GM06990 (cell line): Measurements from ENCODE around the gene CCDC187.

Experiments used
- DNase-seq: peaks from one replicate; pipeline ENCODE4 v3.0.0-alpha.2; 2011; ENCODE audit not compliant: insufficient read length; ENCODE audit errors: extremely low read depth
- H3K27me3 ChIP-seq: replicated peaks from 2 replicates; pipeline ENCODE4 v1.6.0; 2011; ENCODE audit warnings: low read length; ENCODE audit not compliant: control insufficient read depth, insufficient read depth
- H3K36me3 ChIP-seq: 2 replicates; pipeline ENCODE4 v1.5.1; 2011; ENCODE audit warnings: low read length; ENCODE audit not compliant: control insufficient read depth, insufficient read depth
- H3K4me3 ChIP-seq: replicated peaks from 2 replicates; pipeline ENCODE4 v1.5.1; 2011; ENCODE audit warnings: low read depth, mild to moderate bottlenecking, control low read depth, low read length
- TF ChIP-seq, protein P1 (sequence below): IDR thresholded peaks from 2 replicates; pipeline ENCODE4 v1.5.1; 2011; ENCODE audit warnings: low read length, control low read depth, mild to moderate bottlenecking, inconsistent platforms; ENCODE audit not compliant: insufficient read depth, poor library complexity, severe bottlenecking

Gene CCDC187

DNA sequence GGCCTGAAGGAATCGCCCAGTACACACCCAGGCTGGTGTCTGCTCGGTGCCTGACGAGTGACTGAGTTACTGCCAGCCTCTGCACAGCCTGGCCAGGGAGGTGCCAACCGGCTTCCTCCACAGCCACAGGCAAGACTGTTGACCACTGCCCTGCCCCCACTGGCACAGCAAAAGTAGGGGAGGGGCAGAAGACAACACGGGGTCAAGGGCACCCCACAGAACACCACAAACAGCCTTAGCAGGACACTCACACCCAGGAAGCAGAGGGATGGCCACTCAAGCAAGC lies 98.2 kb downstream of the CCDC187 start:
- TF ChIP-seq, protein P1, sequence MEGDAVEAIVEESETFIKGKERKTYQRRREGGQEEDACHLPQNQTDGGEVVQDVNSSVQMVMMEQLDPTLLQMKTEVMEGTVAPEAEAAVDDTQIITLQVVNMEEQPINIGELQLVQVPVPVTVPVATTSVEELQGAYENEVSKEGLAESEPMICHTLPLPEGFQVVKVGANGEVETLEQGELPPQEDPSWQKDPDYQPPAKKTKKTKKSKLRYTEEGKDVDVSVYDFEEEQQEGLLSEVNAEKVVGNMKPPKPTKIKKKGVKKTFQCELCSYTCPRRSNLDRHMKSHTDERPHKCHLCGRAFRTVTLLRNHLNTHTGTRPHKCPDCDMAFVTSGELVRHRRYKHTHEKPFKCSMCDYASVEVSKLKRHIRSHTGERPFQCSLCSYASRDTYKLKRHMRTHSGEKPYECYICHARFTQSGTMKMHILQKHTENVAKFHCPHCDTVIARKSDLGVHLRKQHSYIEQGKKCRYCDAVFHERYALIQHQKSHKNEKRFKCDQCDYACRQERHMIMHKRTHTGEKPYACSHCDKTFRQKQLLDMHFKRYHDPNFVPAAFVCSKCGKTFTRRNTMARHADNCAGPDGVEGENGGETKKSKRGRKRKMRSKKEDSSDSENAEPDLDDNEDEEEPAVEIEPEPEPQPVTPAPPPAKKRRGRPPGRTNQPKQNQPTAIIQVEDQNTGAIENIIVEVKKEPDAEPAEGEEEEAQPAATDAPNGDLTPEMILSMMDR, result no peak

DNA sequence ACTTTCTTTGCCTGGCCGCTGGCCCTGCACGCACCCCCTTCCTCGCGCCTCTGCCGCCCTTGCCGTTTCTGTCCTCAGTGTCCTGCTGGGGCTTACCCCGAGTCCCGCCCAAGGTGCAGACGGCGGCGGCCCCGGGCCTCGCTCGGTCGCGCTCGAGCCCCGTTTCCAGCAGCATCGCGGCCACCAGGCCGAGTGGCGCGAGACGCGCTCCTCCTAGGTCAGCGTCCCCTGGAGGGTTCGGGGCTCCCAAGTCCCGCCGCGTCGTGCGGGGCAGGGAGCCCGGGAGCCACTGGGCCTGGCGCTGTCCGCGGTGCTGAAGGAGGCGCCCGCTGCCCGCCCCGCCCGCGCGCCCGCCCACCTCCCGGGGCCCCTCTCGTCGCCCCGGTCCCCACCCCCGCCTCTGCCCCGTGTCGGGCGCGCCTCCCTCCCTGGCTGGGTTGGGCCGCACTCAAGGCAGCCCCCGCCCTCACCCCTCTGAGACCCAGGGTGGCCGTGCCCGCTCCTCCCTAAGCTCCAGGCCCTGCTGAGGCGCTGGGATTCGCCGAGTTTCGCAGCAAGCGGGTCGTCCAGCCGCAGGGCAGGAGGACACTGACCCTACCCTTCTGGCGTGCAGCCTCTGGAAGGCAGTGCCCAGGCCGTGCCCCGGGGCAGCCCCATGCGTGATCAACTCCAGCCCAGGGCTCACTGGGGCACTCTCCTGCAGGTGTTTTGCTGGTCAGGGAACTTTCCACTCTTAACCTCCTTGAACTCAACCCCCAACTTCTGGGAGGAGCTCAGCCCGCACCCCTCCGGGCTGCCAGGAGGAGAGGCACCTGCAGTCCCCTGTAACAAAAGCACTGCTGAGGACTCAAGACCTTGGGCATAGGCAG lies 98.8 kb downstream of the CCDC187 start, which contains the start of gene LHX3:
Gene LHX3 (minus strand): TSS at position 291 of the 869 bp plus-strand sequence. CDS start 116 bp downstream, at position 175.
- TF ChIP-seq, protein P1, result no peak
- Histone ChIP-seq H3K27me3 (peaks cover 2% of the 10 kb centered on the region; the same call in 1 of the 2 replicates), H3K4me3 (no peak within 1 kb of the TSS), H3K36me3 (peaks cover 7% of the 10 kb centered on the region)
- DNase-seq, result no peak

More for the DNA sequence above, 98.2 kb downstream of the CCDC187 start:
- no peak for DNase-seq
- Histone ChIP-seq H3K4me3 (no peak overlapping the region), H3K27me3 (peaks cover 2% of the 10 kb centered on the region; the same call in 1 of the 2 replicates), H3K36me3 (peaks cover 7% of the 10 kb centered on the region)

DNA sequence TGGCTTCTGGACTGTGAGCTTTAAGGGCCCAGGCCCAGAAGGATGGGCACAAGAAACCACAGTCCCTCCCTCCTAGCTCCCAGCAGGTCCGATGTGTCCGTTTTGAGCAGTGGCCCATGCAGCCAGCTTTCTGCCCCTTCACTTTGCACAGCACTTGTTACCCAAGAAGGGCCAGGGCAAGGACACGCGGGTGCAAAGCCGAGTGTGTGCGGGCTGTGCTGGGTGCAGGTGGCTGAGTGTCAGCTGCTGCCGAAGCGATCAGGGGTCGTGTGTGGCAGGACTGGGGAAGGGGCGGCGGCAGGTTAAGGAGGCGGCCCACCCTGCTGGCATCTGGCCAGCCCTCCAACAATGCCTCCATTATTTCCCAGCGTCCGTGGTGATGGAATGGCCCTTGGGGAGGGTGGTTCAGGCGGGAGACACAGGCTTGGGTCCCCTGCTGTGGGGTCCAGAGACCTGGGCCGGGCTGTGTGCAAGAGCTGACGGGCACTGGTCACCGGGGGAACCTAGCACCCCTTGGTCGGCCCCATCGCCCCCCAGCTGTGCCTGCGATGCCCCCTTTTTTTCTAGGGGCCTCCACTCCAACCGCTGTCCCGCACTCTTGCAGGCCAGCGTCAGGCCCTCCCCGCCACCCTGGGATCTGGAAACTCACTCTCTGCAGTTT lies 99.6 kb downstream of the CCDC187 start:
- no peak overlapping the region for H3K4me3 ChIP-seq
- TF ChIP-seq, protein P1, result no peak
- H3K27me3 ChIP-seq, result peaks cover 2% of the 10 kb centered on the region; the same call in 1 of the 2 replicates
- H3K36me3 ChIP-seq, result peaks cover 3% of the 10 kb centered on the region
- no peak for DNase-seq

DNA sequence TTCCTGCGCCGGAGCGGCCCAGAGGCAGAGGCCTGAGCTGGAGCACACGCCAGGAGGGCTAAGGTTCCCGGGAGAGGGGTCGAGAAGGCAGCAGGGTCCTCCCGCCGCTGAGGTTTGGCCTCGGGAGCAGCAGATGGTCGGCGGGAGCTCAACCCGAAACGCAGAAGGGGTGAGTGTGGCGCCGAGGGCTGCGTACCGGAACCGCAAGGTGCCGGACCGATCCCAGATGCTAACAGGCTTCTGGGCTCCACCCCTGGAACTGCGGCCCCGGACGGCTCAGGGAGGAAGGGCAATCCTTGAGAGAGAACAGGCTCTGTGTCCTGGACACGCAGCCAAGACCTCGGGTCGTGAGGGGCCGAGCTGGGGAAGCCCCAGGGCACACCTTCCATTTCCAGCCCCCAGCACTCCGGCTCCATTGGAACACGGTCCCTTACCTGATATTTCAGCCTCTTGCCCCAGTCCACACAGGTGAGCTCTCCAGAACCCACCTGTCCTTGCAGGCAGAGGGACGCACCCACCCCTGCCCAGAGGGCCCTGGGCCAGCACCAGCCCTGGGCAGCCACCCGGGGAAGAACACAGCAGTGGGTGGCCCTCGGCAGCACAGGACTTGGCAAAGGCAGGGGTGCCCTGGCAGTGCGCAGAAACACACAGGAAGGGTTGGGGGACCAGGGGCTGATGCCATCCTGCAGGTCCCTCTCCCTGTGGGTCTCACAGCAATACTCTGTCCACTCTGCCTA lies 100.3 kb downstream of the CCDC187 start:
- DNase-seq, result no peak
- peaks cover 2% of the 10 kb centered on the region; the same call in 1 of the 2 replicates for H3K27me3 ChIP-seq
- no peak overlapping the region for H3K4me3 ChIP-seq

More for the DNA sequence above, 100.3 kb downstream of the CCDC187 start:
- TF ChIP-seq, protein P1, result no peak
- peaks cover under 1% of the 10 kb centered on the region for H3K36me3 ChIP-seq
